ENCODE data around the gene SRSF6. TPM values are rescaled to one million over a fixed set of nuclear protein-coding genes. Genes with fewer than 3 reads are reported as not detected.

SRSF6 gene
- total and polyA plus RNA-seq, 2 experiments from 2014 or later = 60.1 to 61.5 TPM

DNA sequence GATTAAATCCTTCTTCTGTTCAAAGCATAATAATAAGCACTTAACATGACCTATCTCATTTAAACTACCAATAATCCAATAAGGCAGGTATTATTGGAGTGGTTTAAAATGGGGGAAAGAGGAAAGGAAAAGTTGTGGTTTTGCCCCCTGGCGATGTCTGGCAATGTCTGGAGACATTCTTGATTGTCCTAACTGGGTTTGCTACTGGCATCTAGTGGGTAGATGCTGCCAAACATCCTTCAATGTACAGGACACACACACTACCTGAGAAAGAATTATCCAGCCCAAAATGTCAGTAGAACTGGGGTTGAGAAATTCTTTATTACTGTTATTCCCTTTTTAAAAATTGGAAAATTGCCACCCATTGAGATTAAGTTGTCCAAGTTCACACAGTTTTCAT, 25.2 kb upstream of the SRSF6 start:
- Histone ChIP-seq H3K4me3 (no peak overlapping the region), H4K20me1 (replicated peaks; ENCODE audit: insufficient read depth) (no peaks in the 10 kb centered on the region), H3K79me2 (replicated peaks; ENCODE audit: insufficient read depth) (no peaks in the 10 kb centered on the region), H3K4me2 (no peak overlapping the region), H3K27ac (ENCODE audit: low read depth) (no peak overlapping the region), H2AFZ (no peak overlapping the region), H3F3A (replicated peaks; ENCODE audit: low read depth) (no peaks in the 10 kb centered on the region), H3K36me3 (ENCODE audit: insufficient read depth) (no peaks in the 10 kb centered on the region), H3K27me3 (ENCODE audit: insufficient read depth) (no peaks in the 10 kb centered on the region), H3K9me2 (ENCODE audit: insufficient read depth) (no peaks in the 10 kb centered on the region), H3K4me1 (ENCODE audit: insufficient read depth) (no peaks in the 10 kb centered on the region)
- peaks cover 18% of the 10 kb centered on the region for H3K36me3 Mint-ChIP-seq (ENCODE audit: low read depth)
- H3K9me3 Mint-ChIP-seq = peaks cover 95% of the 10 kb centered on the region
- H3K27me3 Mint-ChIP-seq (ENCODE audit: insufficient read depth, low read depth, poor library complexity) = peaks cover 6% of the 10 kb centered on the region
- ATAC-seq (no peak), DNase-seq (ENCODE audit: low spot score) (no peak)
- no peak overlapping the region for H3K27ac Mint-ChIP-seq
- H3K4me3 Mint-ChIP-seq = no peak overlapping the region
- H3K4me1 Mint-ChIP-seq = peaks cover 6% of the 10 kb centered on the region
- no peak for TF ChIP-seq ZNF114 (CRISPR knock-in tag; IDR thresholded peaks at IDR 0.05)
- no peak for TF ChIP-seq EZH2 (IDR thresholded peaks at IDR 0.05; ENCODE audit: low read depth, unreplicated experiment)
- TF ChIP-seq, protein P1, sequence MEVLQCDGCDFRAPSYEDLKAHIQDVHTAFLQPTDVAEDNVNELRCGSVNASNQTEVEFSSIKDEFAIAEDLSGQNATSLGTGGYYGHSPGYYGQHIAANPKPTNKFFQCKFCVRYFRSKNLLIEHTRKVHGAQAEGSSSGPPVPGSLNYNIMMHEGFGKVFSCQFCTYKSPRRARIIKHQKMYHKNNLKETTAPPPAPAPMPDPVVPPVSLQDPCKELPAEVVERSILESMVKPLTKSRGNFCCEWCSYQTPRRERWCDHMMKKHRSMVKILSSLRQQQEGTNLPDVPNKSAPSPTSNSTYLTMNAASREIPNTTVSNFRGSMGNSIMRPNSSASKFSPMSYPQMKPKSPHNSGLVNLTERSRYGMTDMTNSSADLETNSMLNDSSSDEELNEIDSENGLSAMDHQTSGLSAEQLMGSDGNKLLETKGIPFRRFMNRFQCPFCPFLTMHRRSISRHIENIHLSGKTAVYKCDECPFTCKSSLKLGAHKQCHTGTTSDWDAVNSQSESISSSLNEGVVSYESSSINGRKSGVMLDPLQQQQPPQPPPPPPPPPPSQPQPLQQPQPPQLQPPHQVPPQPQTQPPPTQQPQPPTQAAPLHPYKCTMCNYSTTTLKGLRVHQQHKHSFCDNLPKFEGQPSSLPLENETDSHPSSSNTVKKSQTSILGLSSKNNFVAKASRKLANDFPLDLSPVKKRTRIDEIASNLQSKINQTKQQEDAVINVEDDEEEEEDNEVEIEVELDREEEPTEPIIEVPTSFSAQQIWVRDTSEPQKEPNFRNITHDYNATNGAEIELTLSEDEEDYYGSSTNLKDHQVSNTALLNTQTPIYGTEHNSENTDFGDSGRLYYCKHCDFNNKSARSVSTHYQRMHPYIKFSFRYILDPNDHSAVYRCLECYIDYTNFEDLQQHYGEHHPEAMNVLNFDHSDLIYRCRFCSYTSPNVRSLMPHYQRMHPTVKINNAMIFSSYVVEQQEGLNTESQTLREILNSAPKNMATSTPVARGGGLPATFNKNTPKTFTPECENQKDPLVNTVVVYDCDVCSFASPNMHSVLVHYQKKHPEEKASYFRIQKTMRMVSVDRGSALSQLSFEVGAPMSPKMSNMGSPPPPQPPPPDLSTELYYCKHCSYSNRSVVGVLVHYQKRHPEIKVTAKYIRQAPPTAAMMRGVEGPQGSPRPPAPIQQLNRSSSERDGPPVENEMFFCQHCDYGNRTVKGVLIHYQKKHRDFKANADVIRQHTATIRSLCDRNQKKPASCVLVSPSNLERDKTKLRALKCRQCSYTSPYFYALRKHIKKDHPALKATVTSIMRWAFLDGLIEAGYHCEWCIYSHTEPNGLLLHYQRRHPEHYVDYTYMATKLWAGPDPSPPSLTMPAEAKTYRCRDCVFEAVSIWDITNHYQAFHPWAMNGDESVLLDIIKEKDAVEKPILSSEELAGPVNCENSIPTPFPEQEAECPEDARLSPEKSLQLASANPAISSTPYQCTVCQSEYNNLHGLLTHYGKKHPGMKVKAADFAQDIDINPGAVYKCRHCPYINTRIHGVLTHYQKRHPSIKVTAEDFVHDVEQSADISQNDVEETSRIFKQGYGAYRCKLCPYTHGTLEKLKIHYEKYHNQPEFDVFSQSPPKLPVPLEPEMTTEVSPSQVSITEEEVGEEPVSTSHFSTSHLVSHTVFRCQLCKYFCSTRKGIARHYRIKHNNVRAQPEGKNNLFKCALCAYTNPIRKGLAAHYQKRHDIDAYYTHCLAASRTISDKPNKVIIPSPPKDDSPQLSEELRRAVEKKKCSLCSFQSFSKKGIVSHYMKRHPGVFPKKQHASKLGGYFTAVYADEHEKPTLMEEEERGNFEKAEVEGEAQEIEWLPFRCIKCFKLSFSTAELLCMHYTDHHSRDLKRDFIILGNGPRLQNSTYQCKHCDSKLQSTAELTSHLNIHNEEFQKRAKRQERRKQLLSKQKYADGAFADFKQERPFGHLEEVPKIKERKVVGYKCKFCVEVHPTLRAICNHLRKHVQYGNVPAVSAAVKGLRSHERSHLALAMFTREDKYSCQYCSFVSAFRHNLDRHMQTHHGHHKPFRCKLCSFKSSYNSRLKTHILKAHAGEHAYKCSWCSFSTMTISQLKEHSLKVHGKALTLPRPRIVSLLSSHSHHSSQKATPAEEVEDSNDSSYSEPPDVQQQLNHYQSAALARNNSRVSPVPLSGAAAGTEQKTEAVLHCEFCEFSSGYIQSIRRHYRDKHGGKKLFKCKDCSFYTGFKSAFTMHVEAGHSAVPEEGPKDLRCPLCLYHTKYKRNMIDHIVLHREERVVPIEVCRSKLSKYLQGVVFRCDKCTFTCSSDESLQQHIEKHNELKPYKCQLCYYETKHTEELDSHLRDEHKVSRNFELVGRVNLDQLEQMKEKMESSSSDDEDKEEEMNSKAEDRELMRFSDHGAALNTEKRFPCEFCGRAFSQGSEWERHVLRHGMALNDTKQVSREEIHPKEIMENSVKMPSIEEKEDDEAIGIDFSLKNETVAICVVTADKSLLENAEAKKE (CRISPR knock-in tag; IDR thresholded peaks at IDR 0.05) = no peak
- no peak for TF ChIP-seq ZNF331 (CRISPR knock-in tag; IDR thresholded peaks at IDR 0.05; ENCODE audit: low read depth)
- TF ChIP-seq NANOG (IDR thresholded peaks at IDR 0.05; ENCODE audit: borderline replicate concordance) = no peak
- no peak for TF ChIP-seq JUNB (IDR thresholded peaks at IDR 0.05; ENCODE audit: unreplicated experiment)
- no peak for TF ChIP-seq EZH2phosphoT487 (IDR thresholded peaks at IDR 0.05; ENCODE audit: unreplicated experiment)
- TF ChIP-seq, protein P2, sequence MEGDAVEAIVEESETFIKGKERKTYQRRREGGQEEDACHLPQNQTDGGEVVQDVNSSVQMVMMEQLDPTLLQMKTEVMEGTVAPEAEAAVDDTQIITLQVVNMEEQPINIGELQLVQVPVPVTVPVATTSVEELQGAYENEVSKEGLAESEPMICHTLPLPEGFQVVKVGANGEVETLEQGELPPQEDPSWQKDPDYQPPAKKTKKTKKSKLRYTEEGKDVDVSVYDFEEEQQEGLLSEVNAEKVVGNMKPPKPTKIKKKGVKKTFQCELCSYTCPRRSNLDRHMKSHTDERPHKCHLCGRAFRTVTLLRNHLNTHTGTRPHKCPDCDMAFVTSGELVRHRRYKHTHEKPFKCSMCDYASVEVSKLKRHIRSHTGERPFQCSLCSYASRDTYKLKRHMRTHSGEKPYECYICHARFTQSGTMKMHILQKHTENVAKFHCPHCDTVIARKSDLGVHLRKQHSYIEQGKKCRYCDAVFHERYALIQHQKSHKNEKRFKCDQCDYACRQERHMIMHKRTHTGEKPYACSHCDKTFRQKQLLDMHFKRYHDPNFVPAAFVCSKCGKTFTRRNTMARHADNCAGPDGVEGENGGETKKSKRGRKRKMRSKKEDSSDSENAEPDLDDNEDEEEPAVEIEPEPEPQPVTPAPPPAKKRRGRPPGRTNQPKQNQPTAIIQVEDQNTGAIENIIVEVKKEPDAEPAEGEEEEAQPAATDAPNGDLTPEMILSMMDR (conservative IDR thresholded peaks at IDR 0.05; ENCODE audit: low read depth in 2 of 2) = no peak
- no peak for TF ChIP-seq CREB1 (CRISPR knock-in tag; IDR thresholded peaks at IDR 0.05; ENCODE audit: low read depth)
- TF ChIP-seq POLR2AphosphoS5 (IDR thresholded peaks at IDR 0.05; ENCODE audit: low read depth) = no peak
- TF ChIP-seq STAT1 (IDR thresholded peaks at IDR 0.05; ENCODE audit: unreplicated experiment) = no peak

All from GM23338 (cell line).